ENCODE measurements around the gene TOMM6. TPM values are rescaled to one million over a fixed set of nuclear protein-coding genes. Genes with fewer than 3 reads are reported as not detected.

The TOMM6 gene
- total RNA-seq, 2 experiments from 2014 or later = 131 to 277 TPM

- POLR2A ChIA-PET = interaction anchor here (1.2 kb wide), 1 partner anchor 21 kb away, joined by 3 read pairs; no protein-coding TSS in a partner anchor
- no peak within 1 kb of the TSS for H3K4me3 ChIP-seq (ENCODE audit: low read depth, low read length, poor library complexity, severe bottlenecking)
- H3K9me3 ChIP-seq (ENCODE audit: low read length) = no peaks in the 10 kb centered on the region
- no peaks in the 10 kb centered on the region for H3K4me1 ChIP-seq (ENCODE audit: insufficient read depth, low read length, poor library complexity, severe bottlenecking)
- H3K79me2 ChIP-seq (ENCODE audit: insufficient read depth, low read depth, low read length) = no peaks in the 10 kb centered on the region
- no peaks in the 10 kb centered on the region for H4K20me1 ChIP-seq (ENCODE audit: insufficient read depth, low read length)
- no peak within 1 kb of the TSS for H2AFZ ChIP-seq (ENCODE audit: low read length)
- DNase-seq (ENCODE audit: low spot score) = no peak
- TF ChIP-seq CTCF (conservative IDR thresholded peaks at IDR 0.05; ENCODE audit: low read length) (no peak), EZH2phosphoT487 (IDR thresholded peaks at IDR 0.05; ENCODE audit: borderline replicate concordance, low read depth, low read length) (no peak)
- H3K27ac ChIP-seq (ENCODE audit: low read depth, low read length, poor library complexity, severe bottlenecking) = no peak within 1 kb of the TSS
- CTCF ChIA-PET (ENCODE audit: unreplicated experiment) = interaction anchor here (0.5 kb wide), 1 partner anchor 420 kb away, joined by 3 read pairs; no protein-coding TSS in a partner anchor
- BruUV-seq (replicated peaks) = no TSS peak
- H3K4me2 ChIP-seq (ENCODE audit: low read length) = no peak within 1 kb of the TSS
- H3K36me3 ChIP-seq (ENCODE audit: insufficient read depth, low read length) = no peaks in the 10 kb centered on the region
- no peaks in the 10 kb centered on the region for H3K9me2 ChIP-seq (ENCODE audit: insufficient read depth, low read length)
- intact Hi-C loops (cut with micrococcal nuclease; ENCODE audit: unreplicated experiment) = no loop called here
Measured at GRCh38 chr6:41747256-41748101, 40.0 kb upstream of the TOMM6 start, which contains the start of gene PGC. PGC (minus strand) TSS chr6:41747397; CDS start chr6:41747334, 63 bp downstream.

GRCh38 chr6:41748102-41748477 lies 39.4 kb upstream of the TOMM6 start:
- no TSS peak for BruUV-seq (replicated peaks)
- Histone ChIP-seq H3K9me2 (ENCODE audit: insufficient read depth, low read length) (no peaks in the 10 kb centered on the region), H3K27ac (ENCODE audit: low read depth, low read length, poor library complexity, severe bottlenecking) (no peak overlapping the region), H3K36me3 (ENCODE audit: insufficient read depth, low read length) (no peaks in the 10 kb centered on the region), H3K4me1 (ENCODE audit: insufficient read depth, low read length, poor library complexity, severe bottlenecking) (no peaks in the 10 kb centered on the region), H3K79me2 (ENCODE audit: insufficient read depth, low read depth, low read length) (no peaks in the 10 kb centered on the region), H2AFZ (ENCODE audit: low read length) (no peak overlapping the region), H3K9me3 (ENCODE audit: low read length) (no peaks in the 10 kb centered on the region), H4K20me1 (ENCODE audit: insufficient read depth, low read length) (no peaks in the 10 kb centered on the region), H3K4me2 (ENCODE audit: low read length) (no peak overlapping the region), H3K4me3 (ENCODE audit: low read depth, low read length, poor library complexity, severe bottlenecking) (no peak overlapping the region)
- intact Hi-C loops (cut with micrococcal nuclease; ENCODE audit: unreplicated experiment) = no loop called here
- CTCF ChIA-PET (ENCODE audit: unreplicated experiment) = no interaction called here
- POLR2A ChIA-PET = interaction anchor here (1.2 kb wide), 1 partner anchor 21 kb away, joined by 3 read pairs; no protein-coding TSS in a partner anchor
- TF ChIP-seq EZH2phosphoT487 (IDR thresholded peaks at IDR 0.05; ENCODE audit: borderline replicate concordance, low read depth, low read length) (no peak), CTCF (conservative IDR thresholded peaks at IDR 0.05; ENCODE audit: low read length) (no peak)
- DNase-seq (ENCODE audit: low spot score) = no peak

- POLR2A ChIA-PET = interaction anchor here (1.2 kb wide), 1 partner anchor 20 kb away, joined by 3 read pairs; no protein-coding TSS in a partner anchor
- Histone ChIP-seq H3K9me2 (ENCODE audit: insufficient read depth, low read length) (no peaks in the 10 kb centered on the region), H3K27ac (ENCODE audit: low read depth, low read length, poor library complexity, severe bottlenecking) (no peak overlapping the region), H2AFZ (ENCODE audit: low read length) (no peak overlapping the region), H3K79me2 (ENCODE audit: insufficient read depth, low read depth, low read length) (no peaks in the 10 kb centered on the region), H3K4me3 (ENCODE audit: low read depth, low read length, poor library complexity, severe bottlenecking) (no peak overlapping the region), H4K20me1 (ENCODE audit: insufficient read depth, low read length) (no peaks in the 10 kb centered on the region), H3K4me2 (ENCODE audit: low read length) (no peak overlapping the region), H3K9me3 (ENCODE audit: low read length) (no peaks in the 10 kb centered on the region), H3K36me3 (ENCODE audit: insufficient read depth, low read length) (no peaks in the 10 kb centered on the region), H3K4me1 (ENCODE audit: insufficient read depth, low read length, poor library complexity, severe bottlenecking) (no peaks in the 10 kb centered on the region)
- DNase-seq (ENCODE audit: low spot score) = no peak
- no TSS peak for BruUV-seq (replicated peaks)
- CTCF ChIA-PET (ENCODE audit: unreplicated experiment) = no interaction called here
- TF ChIP-seq EZH2phosphoT487 (IDR thresholded peaks at IDR 0.05; ENCODE audit: borderline replicate concordance, low read depth, low read length) (no peak), CTCF (conservative IDR thresholded peaks at IDR 0.05; ENCODE audit: low read length) (no peak)
- intact Hi-C loops (cut with micrococcal nuclease; ENCODE audit: unreplicated experiment) = no loop called here
Measured at GRCh38 chr6:41748542-41748941, 39.0 kb upstream of the TOMM6 start.

Measured in OCI-LY7 (cell line).